Esophagus squamous epithelium (tissue), 5 donors: ENCODE data around the gene PPIE. TPM values are rescaled to one million over a fixed set of nuclear protein-coding genes. Genes with fewer than 3 reads are reported as not detected.

Experiments
- DNase-seq: peaks from one replicate; lab custom pipeline; 2025; lab: John Stamatoyannopoulos, UW
- H3K27ac ChIP-seq, 4 donors: fragments of 200-600 bp; sonication (generic); one replicate each; pipeline ENCODE4 v1.5.1; 2016 to 2019; ENCODE audit warnings: mild to moderate bottlenecking in 1 of 4
- H3K27me3 ChIP-seq, 4 donors: fragments of 200-600 bp; sonication (generic); 1 replicate in 3 of 4; 2 replicates in 1 of 4; pipeline versions ENCODE4 v1.5.1 to v1.6.0; 2017 to 2021; ENCODE audit warnings: antibody characterized with exemption in 1 of 4
- H3K36me3 ChIP-seq, 3 donors: fragments of 200-600 bp; sonication (generic); one replicate each; pipeline ENCODE4 v1.5.1; 2016 to 2019
- H3K4me1 ChIP-seq, 3 donors: fragments of 200-600 bp; sonication (generic); one replicate each; pipeline ENCODE4 v1.5.1; 2017 to 2019
- H3K4me3 ChIP-seq, 4 donors: fragments of 200-600 bp; sonication (generic); 1 replicate in 3 of 4; 2 replicates in 1 of 4; pipeline ENCODE4 v1.5.1; 2016 to 2019; ENCODE audit warnings: mild to moderate bottlenecking in 2 of 4, moderate library complexity in 1 of 4
- H3K9me3 ChIP-seq, 3 donors: fragments of 200-600 bp; sonication (generic); one replicate each; pipeline ENCODE4 v1.5.1; 2016 to 2019
- CTCF ChIP-seq, 6 experiments: fragments of 450-650 bp in 4 of 6; fragments of 200-600 bp in 2 of 6; sonication (generic) in 2 of 6; IDR thresholded peaks; one replicate each; pipeline ENCODE4 v1.5.1; 2016 to 2019; ENCODE audit warnings: antibody characterized with exemption in 6 of 6, mild to moderate bottlenecking in 4 of 6, moderate library complexity in 4 of 6
- POLR2A ChIP-seq, 4 donors: fragments of 450-650 bp; IDR thresholded peaks; one replicate each; pipeline ENCODE4 v1.6.1; 2017; ENCODE audit warnings: antibody characterized with exemption in 4 of 4, mild to moderate bottlenecking in 4 of 4, moderate library complexity in 3 of 4
- WGBS, 2 donors: methylation state at CpG; one replicate each; pipeline ENCODE4 v1.1.5; 2018; 5-methylcytosine and 5-hydroxymethylcytosine counted together
- intact Hi-C: fragments of 100-400 bp; cut with DNase I; formaldehyde crosslinking; loops from one replicate; pipeline ENCODE4 v1.15.0; 2022
- total RNA-seq, 4 donors: library from RNA; depleted of rRNA; stranded (reverse); fragments of >200 nt; gene quantifications; one replicate each; pipeline ENCODE4 v1.1.0, GENCODE V29; 2016
- donor health status: DM: yes; HTN: yes; CAD: no.

The PPIE gene
- total RNA-seq, 4 donors from 2014 or later, result 13.7 to 37.1 (median 28.6) TPM

DNA sequence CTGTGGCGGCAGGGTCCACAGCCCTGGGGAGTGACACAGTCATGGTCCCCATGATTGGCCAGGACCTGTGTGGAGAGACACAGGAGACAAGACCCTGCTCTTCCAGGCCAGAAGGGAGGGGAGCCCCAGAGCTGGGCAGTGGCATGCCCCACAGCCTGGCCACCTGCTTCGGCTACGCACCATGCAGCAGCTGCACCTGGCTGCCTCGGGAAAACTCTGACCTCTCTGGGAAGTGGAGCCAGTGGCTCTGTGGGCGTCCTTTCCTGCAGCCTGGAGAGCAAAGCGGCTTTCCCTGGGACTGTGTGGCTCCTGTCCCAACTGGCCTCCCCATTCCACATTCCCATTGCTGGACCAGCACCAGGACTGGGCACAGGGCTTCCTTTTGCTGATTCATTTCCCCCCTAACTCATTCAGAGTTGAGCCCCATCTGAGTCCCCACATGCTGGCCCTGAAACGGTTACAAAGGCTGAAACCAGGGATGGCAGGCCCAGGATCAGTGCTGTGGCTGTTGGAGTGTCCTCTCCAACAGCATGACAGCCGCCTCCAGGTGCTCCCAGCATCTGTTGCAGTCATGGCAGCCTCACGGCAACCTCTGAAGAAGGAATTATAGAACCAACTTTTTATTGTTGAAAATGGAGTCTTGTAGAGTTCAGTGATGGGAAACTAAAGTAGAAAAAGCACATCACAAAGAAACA, 17.4 kb downstream of the PPIE start:
- WGBS, 2 donors, result 100% methylated on average over 3 of the region's 9 CpGs; no CpG with 5 or more reads in 1 of the 2 donors
- DNase-seq, result no peak

DNA sequence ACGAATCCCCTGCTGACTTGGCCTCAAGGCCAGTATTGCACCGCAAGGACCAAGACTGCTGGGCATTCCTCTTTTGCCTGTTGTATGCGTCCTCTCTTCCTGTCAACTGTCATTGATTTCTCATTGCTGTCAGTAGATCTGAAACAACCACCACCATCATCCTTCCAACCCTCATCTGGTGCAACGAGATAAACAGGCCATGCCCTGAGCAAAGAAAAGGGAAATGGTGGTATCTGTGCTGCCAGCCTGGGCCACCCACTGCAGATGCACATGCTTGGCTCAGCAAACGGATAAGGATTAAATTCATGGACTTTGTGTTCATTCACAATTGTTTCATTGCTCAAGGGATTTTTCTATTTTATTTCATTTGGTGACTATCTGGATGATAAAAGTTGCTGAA, 18.8 kb downstream of the PPIE start:
- no peak for TF ChIP-seq CTCF (IDR thresholded peaks at IDR 0.05)
- no peak for TF ChIP-seq POLR2A (IDR thresholded peaks at IDR 0.05)
- H3K27ac ChIP-seq, result no peak overlapping the region
- H3K36me3 ChIP-seq, result peaks cover 8 to 83% (median 15%) of the 10 kb centered on the region in 3 donors
- no peak for DNase-seq
- intact Hi-C loops, result no loop called here
- 84 to 86% methylated on average over 5 of the region's 5 CpGs for WGBS, 2 donors
- no peaks in the 10 kb centered on the region for H3K27me3 ChIP-seq
- H3K4me1 ChIP-seq, result peaks cover 0 to 18% (median 5%) of the 10 kb centered on the region in 3 donors
- no peaks in the 10 kb centered on the region for H3K9me3 ChIP-seq
- no peak overlapping the region for H3K4me3 ChIP-seq

More for the DNA sequence above, 17.4 kb downstream of the PPIE start:
- no peak for TF ChIP-seq CTCF (IDR thresholded peaks at IDR 0.05)
- no peak for TF ChIP-seq POLR2A (IDR thresholded peaks at IDR 0.05)
- Histone ChIP-seq H3K4me3 (no peak overlapping the region), H3K36me3 (peaks cover 8 to 97% (median 29%) of the 10 kb centered on the region in 3 donors), H3K9me3 (no peaks in the 10 kb centered on the region), H3K27ac (no peak overlapping the region), H3K27me3 (no peaks in the 10 kb centered on the region), H3K4me1 (peaks cover 0 to 18% (median 5%) of the 10 kb centered on the region in 3 donors)
- intact Hi-C loops, result no loop called here

DNA sequence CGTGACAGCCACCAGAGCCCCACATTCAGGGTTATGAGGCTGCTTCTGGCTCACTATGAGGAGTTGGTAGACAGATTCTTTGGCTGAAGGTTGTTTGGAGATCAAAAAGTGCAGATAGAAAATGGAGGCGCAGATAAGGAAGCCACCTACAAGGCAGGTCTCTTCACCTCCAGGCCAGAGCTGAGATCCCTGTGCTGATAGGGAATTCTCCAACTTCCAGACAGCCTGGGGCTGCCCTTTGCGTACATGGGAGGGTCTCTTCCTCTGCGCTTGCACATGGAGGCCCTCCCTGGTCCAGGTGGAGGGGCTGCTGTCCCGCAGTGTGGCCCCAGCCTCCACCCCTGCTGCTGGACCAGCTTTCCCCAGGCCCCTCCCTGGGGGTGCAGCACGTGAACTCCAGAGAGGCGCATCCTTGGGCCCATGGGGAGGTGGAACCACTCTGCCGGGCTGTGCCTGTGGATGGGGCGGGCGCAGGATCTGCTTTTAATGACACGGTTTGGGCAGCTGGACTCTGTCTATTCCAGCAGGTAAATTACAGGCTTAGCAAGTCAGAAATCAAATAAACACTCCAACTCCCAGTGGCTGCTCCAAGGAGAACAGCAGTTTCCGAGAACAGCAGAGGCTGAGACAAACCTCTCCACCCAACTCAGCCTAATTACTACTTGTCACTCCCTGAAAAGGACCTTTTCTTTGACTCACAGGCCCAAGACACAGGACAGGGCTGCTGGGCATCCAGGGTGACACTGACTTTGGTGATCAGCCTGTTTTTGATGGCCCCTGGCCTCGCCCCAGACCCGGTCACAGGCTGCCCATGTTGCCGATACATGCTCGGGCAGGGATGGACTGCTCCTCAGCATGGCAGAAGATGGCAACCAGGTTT, 20.1 kb downstream of the PPIE start:
- Histone ChIP-seq H3K36me3 (peaks cover 0 to 70% (median 3%) of the 10 kb centered on the region in 3 donors), H3K9me3 (no peaks in the 10 kb centered on the region), H3K4me1 (peaks cover 0 to 8% (median 0%) of the 10 kb centered on the region in 3 donors), H3K4me3 (no peak overlapping the region), H3K27me3 (no peaks in the 10 kb centered on the region), H3K27ac (no peak overlapping the region)
- intact Hi-C loops, result no loop called here
- WGBS, 2 donors, result 87 to 97% methylated on average over 5 to 9 of the region's 16 CpGs
- DNase-seq, result no peak
- TF ChIP-seq CTCF (IDR thresholded peaks at IDR 0.05) (no peak), POLR2A (IDR thresholded peaks at IDR 0.05) (no peak)

DNA sequence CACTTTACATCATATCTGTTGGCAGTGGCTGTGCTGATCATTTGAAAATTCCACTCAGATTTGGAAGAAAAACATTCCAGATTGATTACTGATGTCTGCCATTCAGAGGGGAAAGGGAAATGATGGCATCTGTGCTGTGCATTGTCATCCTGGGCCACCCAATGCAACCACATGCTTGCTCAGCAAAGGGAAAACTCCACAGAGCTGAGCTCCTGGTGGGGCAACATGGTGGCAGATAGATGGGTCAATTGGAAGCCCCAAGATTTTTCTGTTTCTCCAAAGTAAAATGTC, 20.7 kb downstream of the PPIE start:
- DNase-seq, result no peak
- Histone ChIP-seq H3K36me3 (peaks cover 0 to 65% (median 0%) of the 10 kb centered on the region in 3 donors), H3K9me3 (no peaks in the 10 kb centered on the region), H3K4me3 (no peak overlapping the region), H3K27me3 (no peaks in the 10 kb centered on the region), H3K27ac (no peak overlapping the region), H3K4me1 (peaks cover 0 to 3% (median 0%) of the 10 kb centered on the region in 3 donors)
- intact Hi-C loops, result no loop called here
- TF ChIP-seq CTCF (IDR thresholded peaks at IDR 0.05), result no peak
- TF ChIP-seq POLR2A (IDR thresholded peaks at IDR 0.05), result no peak
